HG03196 (cell line): ENCODE data around the gene ZDHHC17.

Experiments used
- ATAC-seq: cut with Tn5 transposase; IDR thresholded peaks from one replicate; pipeline ENCODE4 v1.9.1; 2021; ENCODE audit not compliant: unreplicated experiment

Gene ZDHHC17

DNA sequence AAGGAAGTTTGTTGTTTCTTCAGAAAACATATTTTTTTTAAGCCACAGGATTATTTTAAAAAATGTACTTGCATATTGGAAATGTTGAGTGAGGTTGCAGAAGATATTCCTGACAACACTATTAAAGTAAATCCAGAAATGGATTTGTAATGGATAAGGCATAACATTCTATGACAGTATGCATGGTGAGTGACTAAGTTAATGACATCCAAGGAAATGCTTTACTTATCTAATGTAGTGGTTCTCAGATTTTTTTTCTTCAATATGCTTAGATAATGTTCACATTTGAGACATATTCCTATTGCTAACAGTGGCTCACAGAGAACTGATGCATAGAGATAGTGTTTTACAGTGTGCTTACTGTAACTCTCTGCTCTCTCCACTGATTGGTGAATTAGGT lies 49.4 kb downstream of the ZDHHC17 start:
- no peak for ATAC-seq

DNA sequence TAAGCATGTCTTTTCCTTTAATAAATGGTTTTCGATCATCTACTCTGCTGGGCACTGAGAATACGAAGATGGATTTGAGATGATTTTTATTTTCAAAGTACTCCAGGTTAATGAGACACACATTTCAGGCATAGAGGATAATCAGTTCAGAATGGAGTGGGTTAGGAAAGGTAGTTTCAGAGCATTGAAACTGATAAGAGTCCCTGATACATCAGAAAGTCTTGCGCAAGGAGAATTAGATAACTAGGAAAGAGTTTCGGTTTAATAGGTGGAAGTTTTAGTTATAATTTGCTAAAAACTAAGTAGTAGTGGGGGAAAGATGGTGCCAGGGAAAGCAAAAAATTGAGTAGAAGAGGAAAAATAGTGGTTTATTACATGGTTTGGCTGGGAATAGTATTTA lies 50.1 kb downstream of the ZDHHC17 start:
- ATAC-seq = no peak

GRCh38 chr12:76820888-76821482 lies 57.1 kb downstream of the ZDHHC17 start:
- ATAC-seq = no peak

DNA sequence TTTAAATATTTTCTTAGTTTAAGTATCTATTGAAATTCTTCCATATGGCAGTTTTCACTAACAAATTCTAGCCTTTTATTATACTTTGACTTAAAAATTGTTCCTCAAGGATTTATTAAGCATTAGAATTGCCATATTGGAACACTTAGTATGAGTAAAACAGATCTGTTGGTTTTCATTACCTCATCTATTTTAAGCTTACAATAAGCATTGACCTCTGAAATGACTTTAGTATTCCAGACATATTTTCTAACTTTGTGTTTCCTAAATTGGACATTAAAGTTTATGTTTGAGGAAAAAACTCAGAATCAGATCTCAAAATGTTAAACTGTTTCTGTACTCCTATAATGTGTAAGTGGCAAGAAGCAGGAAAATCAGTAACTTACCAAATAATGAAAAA lies 66.5 kb downstream of the ZDHHC17 start:
- no peak for ATAC-seq

DNA sequence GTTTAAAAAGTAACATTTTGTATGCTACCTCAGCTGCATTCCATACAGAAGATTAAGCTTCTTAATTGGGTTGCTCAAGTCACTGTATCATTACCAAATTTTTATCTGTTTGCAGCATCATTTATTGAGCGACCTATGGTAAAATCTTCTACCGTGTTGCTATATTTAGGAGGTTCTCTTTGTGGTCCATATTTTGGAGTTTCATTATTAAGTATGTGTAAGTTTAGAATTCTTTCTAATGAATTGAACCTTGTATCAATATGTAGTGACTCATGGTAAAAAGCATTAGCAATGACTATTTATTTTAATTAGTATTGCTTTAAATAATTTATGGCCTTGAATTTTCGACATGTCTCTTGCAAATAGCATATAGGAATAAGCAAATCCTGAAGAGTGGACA lies 72.7 kb downstream of the ZDHHC17 start:
- no peak for ATAC-seq

DNA sequence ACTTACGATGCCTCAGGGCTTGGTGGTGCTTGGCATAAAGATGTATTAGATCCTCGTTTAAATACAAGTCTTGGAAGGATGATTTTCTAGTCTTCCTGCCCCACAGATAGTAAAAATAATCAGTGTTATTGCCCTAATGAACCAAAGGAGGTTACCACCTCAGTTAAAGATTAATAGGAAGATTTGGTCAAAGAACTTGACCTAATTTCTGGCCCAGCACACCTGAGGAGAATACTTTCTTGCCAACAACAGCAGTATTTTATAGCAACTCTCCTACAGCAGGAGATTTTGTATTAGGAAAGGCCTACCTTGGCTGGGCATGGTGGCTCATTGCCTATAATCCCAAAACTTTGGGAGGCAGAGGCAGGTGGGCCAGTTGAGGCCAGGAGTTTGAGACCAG lies 83.3 kb downstream of the ZDHHC17 start:
- no peak for ATAC-seq

DNA sequence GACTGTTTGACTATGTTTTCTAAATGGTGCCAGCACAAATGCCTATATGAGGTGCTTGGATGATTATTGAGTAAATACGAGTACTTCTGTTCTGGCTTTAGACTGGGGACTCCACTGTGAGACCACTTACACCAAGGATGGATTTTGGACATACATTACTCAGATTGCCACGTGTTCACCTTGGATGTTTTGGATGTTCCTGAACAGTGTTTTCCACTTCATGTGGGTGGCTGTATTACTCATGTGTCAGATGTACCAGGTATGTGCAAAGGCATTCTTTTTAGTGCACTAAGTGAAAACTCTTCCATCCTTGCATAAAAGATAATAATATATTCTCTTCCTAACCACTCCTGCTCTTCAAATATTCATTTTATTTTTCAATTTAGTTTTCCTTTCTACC lies 84.2 kb downstream of the ZDHHC17 start:
- no peak for ATAC-seq

DNA sequence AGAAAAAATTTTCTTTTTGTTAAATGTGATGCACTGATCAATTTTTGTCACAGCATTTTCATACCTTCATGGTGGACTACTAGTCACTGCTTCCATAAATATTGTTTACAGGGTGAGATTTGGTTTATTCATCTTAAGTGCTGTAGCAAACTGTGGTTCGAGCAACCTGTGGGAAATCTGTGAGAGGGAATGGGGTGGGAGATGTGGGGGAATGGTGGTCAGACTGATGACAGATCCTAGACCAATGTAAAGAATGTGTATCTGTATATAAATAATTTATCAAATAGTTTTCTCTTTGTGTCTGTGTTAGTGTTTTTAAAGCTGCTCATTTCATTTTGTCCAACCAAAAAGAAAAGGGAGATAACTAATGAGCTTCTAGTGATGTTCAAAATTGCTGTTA lies 88.2 kb downstream of the ZDHHC17 start:
- ATAC-seq = no peak

DNA sequence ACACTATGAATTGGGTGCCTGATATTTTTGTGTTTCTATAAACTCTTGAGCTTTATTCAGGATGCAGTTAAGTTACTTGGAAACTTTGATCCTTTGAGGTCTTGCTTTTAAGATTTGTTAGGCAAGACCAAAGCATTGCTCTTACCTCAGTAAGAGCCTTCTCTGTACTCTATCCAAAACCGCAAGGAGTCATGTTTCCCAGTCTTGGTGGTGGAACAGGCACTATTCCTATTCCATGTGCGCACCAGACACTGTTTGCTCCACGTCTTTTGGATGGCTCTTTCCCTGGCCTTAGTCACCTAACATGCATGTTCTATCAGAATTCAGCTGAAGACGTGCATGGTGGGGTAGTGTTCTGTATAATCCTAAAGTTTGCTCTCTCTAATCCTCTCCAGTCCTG lies 91.4 kb downstream of the ZDHHC17 start:
- ATAC-seq = no peak

- ATAC-seq = no peak
Measured at GRCh38 chr12:76856018-76856644, 92.2 kb downstream of the ZDHHC17 start.

GRCh38 chr12:76859611-76860010 lies 95.7 kb downstream of the ZDHHC17 start:
- ATAC-seq = no peak

- no peak for ATAC-seq
Measured at GRCh38 chr12:76860256-76860655, 96.3 kb downstream of the ZDHHC17 start.

DNA sequence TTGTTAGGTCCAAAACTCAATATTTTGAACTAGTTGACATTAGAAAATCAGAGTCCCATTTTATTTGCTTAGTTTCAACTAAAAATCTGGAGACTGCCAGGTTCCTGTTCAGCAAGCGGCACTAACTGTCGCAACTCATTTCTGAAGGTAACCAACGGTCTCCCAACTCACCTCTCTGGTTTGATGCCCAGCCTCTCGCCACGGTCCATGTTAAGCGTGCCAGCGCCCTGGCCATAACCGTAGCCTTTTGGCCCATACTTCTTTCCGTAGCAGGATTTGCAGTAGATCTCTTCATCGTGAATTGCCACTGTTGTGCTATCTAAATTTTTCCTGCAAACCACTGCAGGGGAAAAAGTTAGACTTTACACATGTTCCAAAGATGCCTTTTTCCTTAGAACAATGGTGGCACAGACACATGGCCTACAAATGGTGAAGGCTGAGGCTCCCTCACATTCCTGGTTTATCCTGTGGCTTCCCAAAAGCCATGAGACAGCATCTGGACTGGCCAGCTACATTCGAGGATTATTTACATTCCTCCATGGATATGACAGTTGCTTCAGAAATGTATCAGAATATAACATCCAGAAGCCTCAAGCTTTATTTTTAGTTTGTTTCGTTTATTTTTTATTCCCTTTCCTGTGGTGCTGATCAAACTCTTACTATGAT lies 99.2 kb downstream of the ZDHHC17 start:
- ATAC-seq = no peak

- ATAC-seq = no peak
Measured at GRCh38 chr12:76863837-76864236, 99.9 kb downstream of the ZDHHC17 start.

DNA sequence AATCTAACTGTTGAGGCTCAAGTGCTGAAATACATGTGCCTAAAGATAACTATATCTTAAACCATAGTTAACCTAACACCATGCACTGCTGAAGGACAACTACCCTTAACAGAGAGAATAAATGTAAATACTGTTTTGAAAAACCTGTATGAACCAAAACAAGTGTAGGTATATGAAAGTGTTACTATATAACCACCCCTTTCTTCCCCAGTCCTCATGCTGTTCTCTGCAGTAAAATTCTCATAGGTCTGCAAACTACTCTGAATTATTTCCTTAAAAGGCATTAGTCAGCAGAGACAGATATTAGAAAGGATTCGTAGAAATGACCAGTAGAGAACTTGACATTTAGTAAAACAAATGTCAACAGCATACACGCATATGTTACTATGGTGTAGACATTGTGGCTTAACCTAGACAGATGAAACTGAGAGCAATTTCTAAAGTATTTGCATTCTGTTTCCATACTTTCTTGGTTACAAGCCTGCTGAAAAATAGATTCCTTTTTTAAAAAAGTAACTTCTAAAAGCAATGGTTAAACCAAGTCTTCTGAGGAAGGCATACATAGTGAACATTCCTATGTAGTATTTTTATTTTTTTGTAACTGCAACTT lies 101.0 kb downstream of the ZDHHC17 start:
- peak; percentile 81 for ATAC-seq

- no peak for ATAC-seq
Measured at GRCh38 chr12:76866151-76866567, 102.2 kb downstream of the ZDHHC17 start.

DNA sequence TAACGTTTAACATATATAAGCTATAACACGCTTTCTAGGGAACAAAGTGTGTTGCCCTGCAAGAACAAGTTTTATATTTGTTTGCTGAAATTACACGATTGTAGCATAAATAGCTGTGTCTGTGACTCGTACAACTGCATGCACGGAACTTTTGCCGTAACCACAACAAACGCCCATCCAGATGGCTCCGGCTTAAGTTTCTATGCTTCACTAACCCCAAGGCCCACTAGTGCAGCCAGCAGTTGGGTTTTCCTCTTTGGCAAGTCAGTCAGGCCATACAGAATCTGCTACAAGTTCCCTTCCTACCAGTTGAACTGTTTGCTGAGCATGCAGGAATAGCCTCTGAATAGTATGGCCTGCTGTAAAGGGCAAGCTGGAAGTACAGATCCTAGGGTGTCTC lies 102.8 kb downstream of the ZDHHC17 start:
- ATAC-seq = no peak

GRCh38 chr12:76871082-76871481 lies 107.2 kb downstream of the ZDHHC17 start:
- ATAC-seq = no peak

- ATAC-seq = no peak
Measured at GRCh38 chr12:76871742-76872141, 107.8 kb downstream of the ZDHHC17 start.

GRCh38 chr12:76872415-76872814 lies 108.5 kb downstream of the ZDHHC17 start:
- no peak for ATAC-seq

- ATAC-seq = no peak
Measured at GRCh38 chr12:76874027-76874426, 110.1 kb downstream of the ZDHHC17 start.
